ENCODE results near the gene CAMK2N1. TPM values are rescaled to one million over a fixed set of nuclear protein-coding genes. Genes with fewer than 3 reads are reported as not detected.

The CAMK2N1 gene
- polyA plus RNA-seq, 1 experiment, result 23.5 TPM

DNA sequence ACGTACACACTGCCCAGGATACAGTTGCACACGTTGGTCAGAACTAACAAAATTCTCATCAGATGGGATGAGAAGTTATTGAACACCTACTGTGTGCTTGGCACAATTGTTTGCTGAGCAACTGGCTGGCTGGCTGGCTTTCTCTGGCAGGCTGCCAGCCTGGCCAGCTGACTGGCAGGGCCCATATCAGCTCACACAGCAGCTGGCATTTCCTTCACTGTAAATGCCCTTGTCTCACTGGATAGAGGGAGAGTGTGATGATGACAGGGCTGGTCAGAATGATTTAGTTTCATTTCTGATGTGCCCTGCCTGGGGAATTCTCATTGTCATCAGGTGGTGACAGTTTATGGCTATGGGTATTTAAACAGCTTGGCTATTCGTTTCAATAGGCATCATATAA is 15.8 kb downstream of the CAMK2N1 start:
- Histone ChIP-seq H3K36me3 (ENCODE audit: control insufficient read depth, insufficient read depth, low read length) (no peaks in the 10 kb centered on the region), H3K27me3 (ENCODE audit: control insufficient read depth, insufficient read depth, low read length) (peaks cover 3% of the 10 kb centered on the region; the same call in 1 of the 2 replicates), H3K4me3 (ENCODE audit: low read depth, low read length) (no peak overlapping the region)
- TF ChIP-seq, protein P1, sequence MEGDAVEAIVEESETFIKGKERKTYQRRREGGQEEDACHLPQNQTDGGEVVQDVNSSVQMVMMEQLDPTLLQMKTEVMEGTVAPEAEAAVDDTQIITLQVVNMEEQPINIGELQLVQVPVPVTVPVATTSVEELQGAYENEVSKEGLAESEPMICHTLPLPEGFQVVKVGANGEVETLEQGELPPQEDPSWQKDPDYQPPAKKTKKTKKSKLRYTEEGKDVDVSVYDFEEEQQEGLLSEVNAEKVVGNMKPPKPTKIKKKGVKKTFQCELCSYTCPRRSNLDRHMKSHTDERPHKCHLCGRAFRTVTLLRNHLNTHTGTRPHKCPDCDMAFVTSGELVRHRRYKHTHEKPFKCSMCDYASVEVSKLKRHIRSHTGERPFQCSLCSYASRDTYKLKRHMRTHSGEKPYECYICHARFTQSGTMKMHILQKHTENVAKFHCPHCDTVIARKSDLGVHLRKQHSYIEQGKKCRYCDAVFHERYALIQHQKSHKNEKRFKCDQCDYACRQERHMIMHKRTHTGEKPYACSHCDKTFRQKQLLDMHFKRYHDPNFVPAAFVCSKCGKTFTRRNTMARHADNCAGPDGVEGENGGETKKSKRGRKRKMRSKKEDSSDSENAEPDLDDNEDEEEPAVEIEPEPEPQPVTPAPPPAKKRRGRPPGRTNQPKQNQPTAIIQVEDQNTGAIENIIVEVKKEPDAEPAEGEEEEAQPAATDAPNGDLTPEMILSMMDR (IDR thresholded peaks at IDR 0.05; ENCODE audit: insufficient read depth, low read depth, low read length), result no peak
- CTCF ChIA-PET, result interaction anchor here (1.4 to 2.5 kb wide), 5 partner anchors 9 to 108 kb away, joined by 3 to 11 read pairs (median 5); no protein-coding TSS in a partner anchor
- POLR2A ChIA-PET, result interaction anchor here (0.9 kb wide), 1 partner anchor 13 kb away, joined by 4 read pairs; no protein-coding TSS in a partner anchor
- DNase-seq (ENCODE audit: low read depth), result no peak

DNA sequence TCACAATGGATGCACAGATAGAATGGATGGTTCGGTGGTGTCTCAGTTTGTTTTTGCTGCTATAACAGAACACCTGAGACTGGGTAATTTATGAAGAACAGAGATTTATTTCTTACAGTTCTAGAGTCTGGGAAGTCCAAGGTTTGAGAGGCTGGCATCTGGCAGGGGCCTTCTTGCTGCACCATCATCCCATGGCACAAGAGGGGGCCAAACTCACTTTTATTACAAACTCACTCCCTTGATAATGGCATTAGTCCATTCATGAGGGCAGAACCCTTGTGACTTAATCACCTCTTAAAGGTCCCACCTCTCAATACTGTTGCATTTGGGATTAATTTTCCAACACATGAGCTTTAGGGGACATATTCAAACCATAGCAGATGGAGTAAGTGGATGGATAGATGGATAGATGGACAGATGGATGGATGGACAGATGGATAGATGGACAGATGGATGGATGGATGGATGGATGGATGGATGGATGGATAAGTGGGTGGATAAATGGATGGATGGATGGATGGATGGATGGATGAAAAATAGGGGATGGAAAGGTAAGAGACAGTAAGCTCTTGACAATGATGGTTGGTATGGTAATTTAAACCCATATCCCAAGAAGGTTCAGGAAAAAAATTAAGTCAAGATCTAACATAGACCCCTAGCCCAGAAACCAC is 16.5 kb downstream of the CAMK2N1 start:
- no peak for DNase-seq (ENCODE audit: low read depth)
- ChIA-PET CTCF (interaction anchor here (0.8 to 2.5 kb wide), 3 partner anchors 10 to 95 kb away, joined by 3 to 11 read pairs (median 4); no protein-coding TSS in a partner anchor), POLR2A (interaction anchor here (0.6 kb wide), 1 partner anchor 40 kb away, joined by 4 read pairs; no protein-coding TSS in a partner anchor)
- Histone ChIP-seq H3K36me3 (ENCODE audit: control insufficient read depth, insufficient read depth, low read length) (no peaks in the 10 kb centered on the region), H3K27me3 (ENCODE audit: control insufficient read depth, insufficient read depth, low read length) (peaks cover 7% of the 10 kb centered on the region; the same call in 1 of the 2 replicates), H3K4me3 (ENCODE audit: low read depth, low read length) (no peak overlapping the region)
- TF ChIP-seq, protein P1 (IDR thresholded peaks at IDR 0.05; ENCODE audit: insufficient read depth, low read depth, low read length), result 0 out of 2 replicates have a peak, but pooled peaks have one; percentile 17

DNA sequence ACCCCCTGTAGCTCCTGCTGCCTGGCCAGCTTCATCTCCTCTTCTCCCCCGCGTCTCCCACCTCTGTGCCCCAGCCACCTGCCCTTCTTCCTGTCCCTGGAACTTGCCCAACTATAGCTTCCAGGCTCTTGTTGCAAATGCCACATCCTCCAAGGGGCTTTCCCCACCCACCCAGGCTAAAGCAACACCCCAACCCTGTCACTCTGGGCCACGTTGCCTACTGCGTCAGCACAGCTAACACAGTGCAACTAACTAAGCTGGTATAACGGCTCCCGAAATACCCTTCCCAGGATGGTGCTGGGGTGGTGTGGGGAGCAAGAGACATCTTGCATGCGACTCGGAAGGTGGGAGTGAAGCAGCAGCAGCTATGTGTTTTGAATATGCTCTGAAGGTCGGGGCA is 19.7 kb downstream of the CAMK2N1 start:
- Histone ChIP-seq H3K4me3 (ENCODE audit: low read depth, low read length) (no peak overlapping the region), H3K27me3 (ENCODE audit: control insufficient read depth, insufficient read depth, low read length) (peaks cover 7% of the 10 kb centered on the region; the same call in 1 of the 2 replicates), H3K36me3 (ENCODE audit: control insufficient read depth, insufficient read depth, low read length) (no peaks in the 10 kb centered on the region)
- DNase-seq (ENCODE audit: low read depth), result no peak
- TF ChIP-seq, protein P1 (IDR thresholded peaks at IDR 0.05; ENCODE audit: insufficient read depth, low read depth, low read length), result no peak
- CTCF ChIA-PET, result interaction anchor here (0.6 to 4.2 kb wide), 6 partner anchors 8 to 105 kb away, joined by 3 to 15 read pairs (median 4); no protein-coding TSS in a partner anchor
- POLR2A ChIA-PET, result no interaction called here

DNA sequence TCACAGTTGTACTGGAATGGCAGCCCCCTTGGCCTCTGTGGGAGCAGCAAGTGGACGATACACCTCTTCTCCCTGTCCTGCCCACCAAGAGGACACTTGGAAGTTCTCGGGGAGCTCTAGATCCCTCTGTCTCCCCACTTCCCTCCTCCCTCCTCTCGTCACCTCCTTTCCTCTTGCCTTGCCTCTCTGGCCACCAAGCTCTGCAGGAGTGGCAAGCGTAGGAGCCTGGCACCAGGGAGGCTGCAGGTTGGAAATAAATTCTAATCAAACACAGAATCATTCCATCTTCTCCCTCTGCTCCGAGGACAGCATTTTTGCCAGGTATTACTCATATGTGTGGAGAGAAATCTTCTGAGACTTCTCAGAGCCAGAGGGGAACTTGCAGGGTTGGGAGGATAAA is 20.8 kb downstream of the CAMK2N1 start:
- ChIA-PET CTCF (interaction anchor here (1.3 to 4.2 kb wide), 4 partner anchors 9 to 104 kb away, joined by 3 to 15 read pairs (median 5); no protein-coding TSS in a partner anchor), POLR2A (no interaction called here)
- H3K4me3 ChIP-seq (ENCODE audit: low read depth, low read length), result no peak overlapping the region
- H3K27me3 ChIP-seq (ENCODE audit: control insufficient read depth, insufficient read depth, low read length), result peaks cover 7% of the 10 kb centered on the region; the same call in 1 of the 2 replicates
- DNase-seq (ENCODE audit: low read depth), result no peak
- no peaks in the 10 kb centered on the region for H3K36me3 ChIP-seq (ENCODE audit: control insufficient read depth, insufficient read depth, low read length)
- TF ChIP-seq, protein P1 (IDR thresholded peaks at IDR 0.05; ENCODE audit: insufficient read depth, low read depth, low read length), result no peak

DNA sequence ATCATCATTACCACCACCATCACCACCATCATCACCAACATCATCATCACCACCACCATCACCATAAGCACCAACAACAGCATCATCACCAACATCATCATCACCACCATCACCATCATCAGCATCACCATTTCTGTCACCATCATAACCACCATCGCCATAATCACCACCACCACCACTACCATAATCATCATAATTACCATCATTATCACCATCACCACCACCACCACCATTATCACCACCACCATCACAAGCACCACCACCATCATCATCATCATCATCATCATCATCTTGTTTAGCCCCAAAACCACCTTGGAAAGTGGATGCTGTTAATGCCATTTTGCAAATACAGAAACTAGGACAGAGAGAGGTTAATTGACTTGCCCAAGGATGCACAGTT is 22.5 kb downstream of the CAMK2N1 start:
- TF ChIP-seq, protein P1 (IDR thresholded peaks at IDR 0.05; ENCODE audit: insufficient read depth, low read depth, low read length), result no peak
- DNase-seq (ENCODE audit: low read depth), result no peak
- Histone ChIP-seq H3K27me3 (ENCODE audit: control insufficient read depth, insufficient read depth, low read length) (peaks cover 7% of the 10 kb centered on the region; the same call in 1 of the 2 replicates), H3K4me3 (ENCODE audit: low read depth, low read length) (no peak overlapping the region), H3K36me3 (ENCODE audit: control insufficient read depth, insufficient read depth, low read length) (no peaks in the 10 kb centered on the region)
- POLR2A ChIA-PET, result no interaction called here
- CTCF ChIA-PET, result interaction anchor here (4.2 kb wide), 1 partner anchor 30 kb away, joined by 15 read pairs; no protein-coding TSS in a partner anchor
